Colon (tissue), 2 donors: Measurements from ENCODE around the gene CLCNKB.
"Not testable (repeated sequence)": the region's sequence is repeated elsewhere in the genome, so short reads cannot be mapped to it uniquely, and the experiment has no call there.

Experiments used
- FAIRE-seq: peaks from 2 replicates; lab custom pipeline; 2012; peaks lifted over from hg19 to GRCh38; lab: Jason Lieb, UNC
- donor health status: control.
- donor health status: control.

The CLCNKB gene

DNA sequence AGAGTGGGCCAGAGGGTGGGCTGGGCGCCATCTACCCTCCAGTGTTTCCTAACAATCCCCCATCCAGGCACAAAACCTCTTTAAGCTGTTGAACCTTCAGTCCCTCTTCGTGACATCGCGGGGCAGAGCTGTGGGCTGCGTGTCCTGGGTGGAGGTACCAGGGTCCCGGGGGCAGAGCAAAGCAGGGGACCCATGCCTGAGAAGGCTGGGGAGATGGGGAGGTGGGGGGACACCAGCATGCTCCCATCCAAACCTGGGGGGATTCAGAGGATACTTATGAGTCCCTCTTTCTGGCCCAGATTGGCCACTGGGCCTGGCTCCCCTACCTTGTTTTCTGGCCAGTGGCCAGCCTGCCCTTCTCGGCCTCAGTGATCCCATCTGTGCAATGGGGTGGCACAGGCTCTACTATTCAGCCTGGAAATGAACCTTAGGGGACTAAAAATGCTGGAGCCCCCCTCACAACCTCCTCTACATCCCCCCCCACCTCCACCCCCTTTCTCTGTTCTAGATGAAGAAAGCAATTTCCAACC, 10.4 kb upstream of the CLCNKB start:
- not testable (repeated sequence) for FAIRE-seq

DNA sequence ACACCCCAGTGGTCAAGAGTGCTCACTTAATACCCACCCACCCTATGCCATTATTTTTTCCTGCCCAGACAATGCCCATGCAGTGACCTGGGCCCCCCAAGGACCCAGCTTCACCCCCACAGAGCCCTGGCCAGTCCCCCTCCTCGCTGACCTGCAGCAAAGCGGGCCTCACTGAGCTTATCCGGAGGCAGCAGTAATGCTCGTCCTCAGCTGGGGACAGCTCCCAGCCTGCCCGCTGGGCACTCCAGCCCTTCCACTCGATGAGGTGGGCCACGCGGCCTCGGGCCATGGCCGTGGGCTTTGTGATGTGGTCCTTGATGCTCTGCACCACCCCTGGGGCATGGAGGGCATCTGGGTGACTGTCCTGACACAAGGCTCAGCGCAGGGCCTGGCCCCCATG, 7.1 kb upstream of the CLCNKB start:
- FAIRE-seq = not testable (repeated sequence)

DNA sequence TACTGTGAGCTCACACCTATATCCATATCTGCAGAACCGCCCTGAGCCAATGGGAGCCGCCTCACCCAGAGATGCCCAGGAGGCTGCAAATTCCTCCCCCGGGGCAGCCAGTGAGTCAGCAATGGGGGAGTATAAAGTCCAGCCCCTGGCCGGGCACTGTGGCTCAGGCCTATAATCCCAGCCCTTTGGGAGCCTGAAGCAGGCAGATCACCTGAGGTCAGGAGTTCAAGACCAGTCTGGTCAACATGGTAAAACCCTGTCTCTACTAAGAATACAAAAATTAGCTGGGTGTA, 5.0 kb upstream of the CLCNKB start:
- FAIRE-seq = no peak

DNA sequence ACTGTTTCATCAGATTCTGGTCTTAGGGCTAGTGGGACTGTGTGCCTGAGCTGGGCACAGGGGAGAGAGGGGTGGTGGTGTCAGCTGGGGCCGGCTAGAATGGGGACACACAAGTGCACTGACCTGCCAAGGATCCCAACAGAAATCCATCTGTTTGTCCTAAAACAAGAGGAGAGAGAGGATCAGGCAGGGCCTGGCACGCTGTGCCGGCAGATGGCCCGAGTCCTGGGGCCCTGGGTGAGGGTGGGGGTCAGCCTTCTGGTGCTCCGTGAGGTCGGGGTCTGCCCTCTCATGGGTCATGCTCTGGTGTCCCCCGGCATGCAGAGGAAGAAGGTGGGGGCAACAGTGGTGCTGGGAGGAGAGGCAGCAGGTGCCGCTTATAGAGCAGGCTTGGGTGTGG, 3.7 kb upstream of the CLCNKB start:
- FAIRE-seq = not testable (repeated sequence)

DNA sequence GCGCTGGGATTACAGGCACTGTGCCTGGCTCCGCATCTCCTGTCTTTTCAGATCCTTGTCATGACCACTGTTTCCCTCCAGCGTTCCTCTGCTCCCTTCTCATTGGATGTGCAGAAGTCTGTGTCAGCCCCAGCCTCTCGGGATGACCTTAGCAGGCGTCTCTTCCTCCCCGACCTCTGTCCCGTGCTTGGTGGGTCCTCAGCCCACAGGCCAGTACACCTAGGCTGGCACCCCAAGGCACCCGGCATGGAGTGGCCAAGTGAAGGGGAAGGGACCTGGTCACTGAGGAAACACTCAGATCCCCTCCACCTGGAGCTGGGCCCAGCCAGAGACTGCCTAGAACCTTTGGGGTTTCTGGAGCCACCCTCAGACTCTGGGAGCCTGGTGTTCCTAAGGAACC, 2.4 kb upstream of the CLCNKB start:
- no peak for FAIRE-seq

DNA sequence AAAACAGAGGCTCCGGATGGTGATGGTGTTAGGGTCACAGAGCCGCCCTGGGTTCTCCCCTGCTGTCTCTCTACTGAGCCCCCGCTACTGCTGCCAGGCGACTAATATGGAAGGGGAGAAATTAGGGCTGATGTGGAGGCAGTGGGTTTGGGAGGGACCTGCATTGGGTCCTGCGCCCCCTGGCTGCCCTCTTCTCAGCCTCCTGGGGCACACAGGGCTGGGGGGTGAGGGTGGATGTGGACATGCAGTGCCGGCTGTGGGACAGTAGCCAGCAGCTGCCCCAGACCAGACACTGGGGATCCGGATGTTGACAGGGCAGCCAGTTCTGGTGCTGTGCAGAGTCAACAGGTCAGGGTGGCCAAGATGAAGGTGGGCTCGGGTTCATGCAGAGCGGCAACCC, 1.5 kb upstream of the CLCNKB start:
- no peak for FAIRE-seq

DNA sequence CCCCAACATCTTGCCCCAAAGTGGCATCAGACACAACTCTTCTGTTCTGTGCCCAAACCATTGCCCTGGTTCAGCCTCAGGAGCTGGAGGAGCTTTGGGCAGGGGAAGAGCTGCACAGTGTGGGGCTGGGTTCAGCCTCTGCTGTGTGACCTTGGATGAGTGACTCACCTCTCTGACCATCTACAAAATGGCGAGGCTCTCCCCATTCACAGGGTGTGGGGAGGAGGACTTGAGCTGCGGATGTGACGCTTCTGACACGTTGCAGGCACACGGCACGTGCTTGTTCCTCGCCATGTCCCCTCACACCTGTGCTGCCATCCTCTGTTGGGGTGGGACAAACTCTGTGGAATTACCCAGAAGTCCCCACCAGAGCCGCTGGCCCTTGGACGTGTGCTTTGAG, 928 bp upstream of the CLCNKB start:
- FAIRE-seq = not testable (repeated sequence)

DNA sequence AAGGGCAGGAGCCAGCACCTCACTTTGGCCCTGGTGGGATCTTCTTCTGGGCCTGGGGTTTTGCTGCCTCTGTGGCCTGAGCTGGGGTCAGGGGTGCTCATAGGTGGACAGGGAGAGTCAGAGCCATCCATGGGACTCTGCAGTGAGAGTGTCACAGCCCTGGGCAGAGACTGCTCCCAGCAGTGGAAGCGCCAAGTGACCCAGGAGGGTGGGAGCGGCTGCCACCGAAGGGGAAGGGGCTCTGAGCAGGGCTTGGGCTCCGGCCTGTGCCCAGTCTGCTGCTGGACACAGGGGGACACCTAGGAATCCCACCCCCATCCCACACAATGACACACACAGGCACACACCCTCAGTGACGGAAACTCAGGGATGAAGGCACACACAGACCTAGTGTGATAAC, 368 bp downstream of the CLCNKB start:
- no peak for FAIRE-seq

DNA sequence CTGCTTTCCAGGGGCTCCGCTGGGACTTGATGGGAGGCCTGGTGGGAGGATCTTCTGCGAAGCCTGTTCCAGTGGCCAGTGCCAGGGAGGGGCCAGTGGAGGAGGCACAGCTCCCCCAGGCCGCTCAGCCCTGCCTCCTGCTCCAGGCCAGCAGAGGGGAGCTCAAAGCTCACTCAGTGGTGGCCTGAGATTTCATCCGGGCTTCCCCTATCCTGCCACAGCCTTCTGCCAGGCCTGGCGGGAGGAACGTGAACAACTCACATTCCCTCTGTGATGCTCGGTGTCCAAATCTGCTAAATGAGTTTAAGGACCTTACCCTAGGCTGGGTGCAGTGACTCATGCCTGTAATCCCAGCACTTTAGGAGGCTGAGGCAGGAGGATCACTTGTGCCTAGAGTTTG, 3.3 kb downstream of the CLCNKB start:
- no peak for FAIRE-seq

DNA sequence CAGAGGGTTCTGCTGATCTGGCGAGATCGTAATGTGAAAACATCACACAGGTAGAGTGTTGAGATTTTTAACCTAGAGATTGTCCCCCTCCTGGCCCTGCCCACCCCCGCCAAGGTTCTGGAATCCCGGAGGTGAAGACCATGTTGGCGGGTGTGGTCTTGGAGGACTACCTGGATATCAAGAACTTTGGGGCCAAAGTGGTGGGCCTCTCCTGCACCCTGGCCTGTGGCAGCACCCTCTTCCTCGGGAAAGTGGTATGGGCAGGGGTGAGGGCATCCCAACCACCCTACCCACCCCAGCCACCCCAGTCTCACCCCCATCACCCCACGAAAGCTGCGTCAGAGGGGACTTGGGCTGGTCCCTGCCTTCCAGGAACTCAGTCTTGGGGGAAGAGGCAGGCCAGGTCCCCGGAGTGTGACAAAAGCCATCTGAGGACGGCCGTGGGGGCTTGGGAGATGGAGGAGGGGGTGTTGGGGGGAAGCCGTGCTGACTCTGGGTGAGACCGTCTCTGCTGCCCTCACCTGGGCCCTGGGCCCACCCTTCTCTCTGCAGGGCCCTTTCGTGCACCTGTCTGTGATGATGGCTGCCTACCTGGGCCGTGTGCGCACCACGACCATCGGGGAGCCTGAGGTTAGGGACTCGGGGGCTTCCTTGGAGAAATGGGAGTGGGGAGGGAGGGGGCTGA, 4.4 kb downstream of the CLCNKB start:
- FAIRE-seq = no peak

DNA sequence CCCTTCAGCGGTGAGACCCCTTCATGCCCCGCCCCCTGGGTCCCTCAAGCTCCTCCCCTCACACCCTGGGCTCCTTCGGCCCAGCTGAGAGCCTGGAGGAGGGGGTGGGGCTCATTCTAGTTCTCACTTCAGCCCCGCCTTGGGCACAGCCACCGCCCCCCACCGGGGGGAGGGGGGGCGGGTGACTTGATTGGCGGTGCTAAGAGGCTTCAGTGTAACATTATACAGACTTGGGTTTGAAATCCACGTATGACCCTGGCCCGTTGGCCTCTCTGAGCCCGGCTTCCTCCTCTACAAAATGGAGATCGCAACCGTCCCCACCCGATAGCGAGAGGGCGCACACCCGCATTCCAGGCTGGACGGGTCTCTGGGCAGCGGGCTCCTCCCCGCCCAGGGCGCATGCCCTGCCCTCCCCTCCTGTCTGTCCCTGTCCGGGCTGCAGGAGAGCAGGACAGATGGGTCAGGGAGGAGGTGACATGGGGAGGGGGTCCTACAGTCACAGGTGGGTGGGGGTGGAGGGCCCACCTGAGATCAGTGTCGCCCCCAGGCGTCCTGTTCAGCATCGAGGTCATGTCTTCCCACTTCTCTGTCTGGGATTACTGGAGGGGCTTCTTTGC, 5.1 kb downstream of the CLCNKB start:
- FAIRE-seq = no peak

DNA sequence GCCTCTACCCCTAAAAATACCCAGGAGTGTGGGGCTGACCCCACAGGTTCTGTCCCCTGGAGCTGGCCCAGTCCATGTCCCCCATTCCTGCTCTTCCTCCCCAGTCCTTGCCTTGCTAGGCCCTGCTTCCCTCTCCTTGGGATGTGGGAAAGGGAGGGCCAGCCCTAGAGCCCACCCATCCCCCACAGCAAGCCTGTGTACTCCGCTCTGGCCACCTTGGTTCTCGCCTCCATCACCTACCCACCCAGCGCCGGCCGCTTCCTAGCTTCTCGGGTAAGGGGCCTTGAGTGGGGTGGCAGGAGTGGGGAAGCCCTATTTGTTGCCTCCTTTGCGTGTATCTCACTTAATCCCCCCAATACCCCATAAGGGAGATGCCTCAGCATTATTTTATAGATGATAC, 6.7 kb downstream of the CLCNKB start:
- FAIRE-seq = no peak

DNA sequence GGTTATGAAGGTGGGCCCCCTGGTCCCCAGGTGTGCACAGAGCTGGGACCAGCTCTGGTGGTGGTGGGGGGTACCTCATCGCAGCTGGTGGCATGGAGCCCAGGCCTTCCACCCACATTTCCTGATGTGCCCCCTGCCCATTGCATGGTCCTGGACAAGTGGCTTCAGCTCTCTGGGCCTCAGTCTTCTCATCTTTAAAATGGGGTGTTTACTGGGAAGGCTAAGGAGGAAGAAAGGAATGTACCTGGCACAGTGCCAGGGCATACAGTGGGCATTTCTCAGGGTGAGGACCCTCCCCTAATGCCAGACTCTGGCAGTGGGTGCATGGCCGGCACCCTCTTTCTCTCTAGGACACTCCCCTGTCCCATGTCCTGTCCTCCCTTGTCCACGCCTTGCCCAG, 7.5 kb downstream of the CLCNKB start:
- FAIRE-seq = no peak

DNA sequence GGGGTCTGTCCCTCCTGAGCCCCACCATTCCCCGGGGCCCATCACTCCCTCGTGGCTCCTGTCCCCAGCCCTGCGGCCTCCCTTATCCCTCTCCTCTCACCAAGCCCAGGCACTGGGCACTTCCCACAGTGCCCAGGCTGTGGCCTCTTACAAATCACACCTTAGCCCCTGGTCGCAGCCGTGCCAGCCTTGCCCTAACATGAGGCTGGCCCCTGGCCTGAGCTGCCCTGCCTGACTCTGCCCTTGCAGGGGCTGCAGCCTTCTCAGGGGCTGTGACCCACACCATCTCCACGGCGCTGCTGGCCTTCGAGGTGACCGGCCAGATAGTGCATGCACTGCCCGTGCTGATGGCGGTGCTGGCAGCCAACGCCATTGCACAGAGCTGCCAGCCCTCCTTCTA, 8.4 kb downstream of the CLCNKB start:
- FAIRE-seq = not testable (repeated sequence)

DNA sequence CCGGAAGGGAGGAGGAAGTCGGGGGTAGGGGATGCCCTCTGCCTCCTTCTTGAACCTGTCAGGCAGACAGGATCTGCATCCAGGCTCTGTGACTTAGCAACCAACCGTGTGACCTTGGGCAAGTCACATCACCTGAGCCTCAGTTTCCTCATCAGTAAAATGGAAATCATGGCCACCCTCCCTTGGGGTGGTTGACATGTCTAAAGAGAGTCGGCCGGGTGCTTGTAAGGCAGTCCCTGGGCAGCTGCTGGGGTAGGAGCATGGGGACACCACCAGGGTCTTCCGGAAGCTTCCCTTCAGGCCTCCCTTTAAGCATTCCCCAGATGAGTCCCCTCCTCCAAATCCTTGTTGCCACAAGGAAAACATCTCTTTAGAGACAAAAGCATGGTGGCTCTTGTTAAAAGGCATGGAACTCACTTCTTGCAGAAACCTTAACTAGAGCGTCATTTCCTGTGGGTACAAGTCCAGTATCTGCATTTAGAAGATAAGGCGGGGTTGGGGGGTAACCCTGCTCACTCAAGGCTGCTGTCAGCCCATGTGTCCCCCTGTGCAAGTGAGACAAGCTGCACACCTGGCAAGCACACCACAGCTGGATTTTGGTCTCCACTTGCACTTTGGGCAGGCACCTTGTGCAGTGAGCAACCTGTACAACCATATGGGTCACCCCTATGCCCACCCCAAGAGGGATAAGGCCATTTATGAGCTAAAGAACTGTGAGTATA, 10.4 kb downstream of the CLCNKB start:
- FAIRE-seq = no peak

DNA sequence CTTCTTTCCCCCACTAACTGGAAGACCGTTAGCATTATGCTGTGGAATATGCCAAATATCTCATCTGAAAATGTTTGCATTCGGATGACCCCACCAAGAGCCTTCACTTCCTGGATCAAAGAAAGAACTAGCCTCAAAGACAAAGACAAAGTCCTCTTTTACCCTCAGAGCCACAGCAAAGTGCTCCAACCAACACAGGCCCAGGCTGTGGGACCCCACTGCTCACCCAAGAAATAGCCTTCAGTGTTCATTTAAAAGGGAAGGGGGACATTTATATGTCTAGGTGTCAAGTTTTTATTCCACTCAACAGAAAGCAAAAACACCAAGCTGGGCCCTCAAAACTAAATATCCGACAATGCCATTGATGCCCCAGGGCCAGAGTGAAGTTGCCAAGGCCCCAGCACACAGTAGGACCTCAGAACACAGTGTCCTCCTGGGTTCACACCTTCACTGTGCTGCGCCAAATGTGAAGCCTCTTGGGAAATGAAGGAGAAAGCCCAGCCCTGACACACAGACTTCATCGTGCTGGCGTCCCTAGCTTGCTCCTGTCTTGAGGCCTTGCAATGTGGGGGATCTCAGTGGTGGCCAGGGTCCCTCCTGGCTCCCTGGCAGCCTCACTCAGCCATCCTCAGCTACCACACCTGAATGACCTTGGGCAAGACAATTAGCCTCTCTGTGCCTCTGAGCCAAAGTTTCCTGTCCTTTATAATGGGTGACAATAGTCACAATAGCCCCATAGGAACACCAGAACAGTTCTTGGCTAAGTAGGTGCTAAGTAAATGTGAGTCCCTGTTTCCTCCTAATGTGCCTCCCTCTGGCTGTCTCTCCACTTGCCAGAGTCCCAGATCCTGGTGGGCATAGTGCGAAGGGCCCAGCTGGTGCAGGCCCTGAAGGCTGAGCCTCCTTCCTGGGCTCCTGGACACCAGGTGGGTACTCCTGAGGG, 11.3 kb downstream of the CLCNKB start:
- FAIRE-seq = no peak

DNA sequence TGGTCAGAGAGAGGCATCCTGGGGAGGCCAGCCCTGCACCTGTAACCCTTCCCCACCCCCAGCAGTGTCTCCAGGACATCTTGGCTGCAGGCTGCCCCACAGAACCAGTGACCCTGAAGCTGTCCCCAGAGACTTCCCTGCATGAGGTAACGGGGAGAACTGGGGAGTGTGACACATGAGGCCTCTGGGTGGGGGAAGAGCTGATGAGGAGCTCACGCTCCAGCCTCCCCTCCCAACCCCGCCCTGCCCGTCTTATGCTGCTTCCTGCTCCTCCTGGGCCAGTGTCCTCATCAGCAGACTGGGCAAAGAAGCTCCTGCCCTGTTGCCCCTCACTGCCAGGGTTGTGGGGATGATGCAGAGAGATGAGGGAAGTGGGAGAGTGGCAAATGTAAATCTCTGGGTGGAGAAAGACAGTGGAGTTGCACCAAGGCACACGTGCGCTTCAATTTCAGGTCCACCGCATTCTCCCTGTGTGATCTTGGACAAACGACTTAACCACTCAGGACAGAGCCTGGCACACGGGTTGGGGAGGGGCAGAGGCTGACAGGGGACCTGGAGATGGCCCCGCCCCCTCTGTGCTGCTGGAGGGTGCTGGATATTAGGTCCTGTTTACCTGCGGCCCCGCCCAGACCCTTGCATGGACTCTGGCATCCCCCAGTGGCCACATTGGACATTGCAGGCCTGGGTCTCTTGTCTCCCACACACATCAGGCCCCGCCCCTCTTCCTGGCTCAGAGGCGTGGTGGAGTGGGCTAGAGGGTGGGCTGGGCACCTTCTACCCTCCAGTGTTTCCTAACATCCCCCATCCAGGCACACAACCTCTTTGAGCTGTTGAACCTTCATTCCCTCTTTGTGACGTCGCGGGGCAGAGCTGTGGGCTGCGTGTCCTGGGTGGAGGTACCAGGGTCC, 12.3 kb downstream of the CLCNKB start:
- no peak for FAIRE-seq

DNA sequence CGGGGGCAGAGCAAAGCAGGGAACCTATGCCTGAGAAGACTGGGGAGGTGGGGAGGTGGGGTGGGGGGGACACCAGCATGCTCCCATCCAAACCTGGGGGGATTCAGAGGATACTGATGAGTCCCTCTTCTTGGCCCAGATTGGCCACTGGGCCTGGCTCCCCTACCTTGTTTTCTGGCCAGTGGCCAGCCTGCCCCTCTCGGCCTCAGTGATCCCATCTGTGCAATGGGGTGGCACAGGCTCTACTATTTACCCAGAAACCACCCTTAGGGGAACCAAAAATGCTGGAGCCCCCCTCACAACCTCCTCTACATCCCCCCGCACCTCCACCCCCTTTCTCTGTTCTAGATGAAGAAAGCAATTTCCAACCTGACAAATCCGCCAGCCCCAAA, 12.9 kb downstream of the CLCNKB start:
- FAIRE-seq = not testable (repeated sequence)

DNA sequence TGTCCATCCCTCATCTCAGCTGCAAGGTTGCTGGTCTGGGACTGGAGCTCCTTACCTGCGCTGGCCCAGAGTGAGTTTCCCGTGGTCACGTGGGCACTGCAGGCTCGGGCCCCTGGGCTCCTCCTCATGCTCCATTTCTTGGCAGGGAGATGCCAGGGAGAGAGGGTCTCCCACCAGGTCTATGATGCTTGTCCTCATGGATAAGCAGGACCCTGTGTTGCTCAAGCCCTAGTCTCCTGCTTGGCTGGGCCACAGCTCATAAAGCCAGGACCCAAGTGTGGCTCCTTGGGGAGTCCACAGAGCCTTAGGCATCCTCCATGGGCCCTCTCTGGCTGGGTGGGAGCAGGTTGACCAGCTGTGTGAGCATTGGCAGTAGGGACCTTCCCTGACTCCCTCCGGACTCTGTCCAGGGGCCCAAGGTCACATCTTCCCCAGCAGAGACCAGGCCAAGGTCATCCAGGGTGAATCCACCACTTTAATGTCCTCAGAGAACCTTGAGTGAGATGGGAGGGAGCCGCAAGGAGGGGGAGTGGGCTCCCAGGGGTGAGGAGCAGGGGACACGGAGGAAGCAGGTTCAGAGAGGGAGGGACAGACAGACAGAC, 13.8 kb downstream of the CLCNKB start:
- not testable (repeated sequence) for FAIRE-seq

DNA sequence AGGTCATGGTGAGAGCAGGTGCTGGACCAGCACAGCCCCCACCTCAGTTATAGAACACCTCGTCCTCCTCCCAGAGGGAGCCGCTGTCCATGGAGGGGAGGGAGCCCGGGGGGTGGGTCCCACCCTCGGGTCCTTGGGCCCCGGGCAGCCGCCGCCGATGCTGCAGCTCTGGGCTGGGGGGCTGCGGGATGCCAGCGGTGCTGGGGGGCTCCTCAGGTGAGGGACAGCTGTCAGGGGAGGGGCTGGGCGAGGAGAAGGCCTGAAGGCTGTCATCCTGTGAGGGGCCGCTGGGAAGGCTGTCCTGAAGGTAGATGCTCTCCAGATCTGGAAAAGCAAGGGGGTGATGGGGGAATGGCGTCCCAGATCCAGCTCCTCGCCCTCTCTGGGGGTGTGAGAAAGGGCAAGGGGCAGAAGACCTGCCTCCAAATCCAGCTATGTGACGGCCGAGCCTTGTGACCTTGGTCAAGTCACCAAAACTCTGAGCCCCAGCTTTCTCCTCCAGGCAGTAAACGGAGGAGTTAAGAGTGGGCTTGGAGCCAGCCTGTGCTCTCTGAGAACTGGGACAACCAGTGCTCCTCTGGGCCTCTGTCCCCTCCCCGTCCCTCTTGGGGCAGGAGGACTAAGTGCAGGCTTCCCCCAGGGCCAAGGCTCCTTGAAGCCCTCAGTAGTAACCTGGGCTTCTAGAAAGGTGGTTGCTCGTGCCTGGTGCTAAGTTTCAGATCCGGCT, 15.0 kb downstream of the CLCNKB start:
- not testable (repeated sequence) for FAIRE-seq
